Esophagus squamous epithelium (tissue), 5 donors: Measurements from ENCODE around the gene ISCA1. TPM values are rescaled to one million over a fixed set of nuclear protein-coding genes. Genes with fewer than 3 reads are reported as not detected.

Experiments used
- DNase-seq: peaks from one replicate; lab custom pipeline; 2025; lab: John Stamatoyannopoulos, UW
- H3K27ac ChIP-seq, 4 donors: fragments of 200-600 bp; sonication (generic); one replicate each; pipeline ENCODE4 v1.5.1; 2016 to 2019; ENCODE audit warnings: mild to moderate bottlenecking in 1 of 4
- H3K27me3 ChIP-seq, 4 donors: fragments of 200-600 bp; sonication (generic); 1 replicate in 3 of 4; 2 replicates in 1 of 4; pipeline versions ENCODE4 v1.5.1 to v1.6.0; 2017 to 2021; ENCODE audit warnings: antibody characterized with exemption in 1 of 4
- H3K36me3 ChIP-seq, 3 donors: fragments of 200-600 bp; sonication (generic); one replicate each; pipeline ENCODE4 v1.5.1; 2016 to 2019
- H3K4me1 ChIP-seq, 3 donors: fragments of 200-600 bp; sonication (generic); one replicate each; pipeline ENCODE4 v1.5.1; 2017 to 2019
- H3K4me3 ChIP-seq, 4 donors: fragments of 200-600 bp; sonication (generic); 1 replicate in 3 of 4; 2 replicates in 1 of 4; pipeline ENCODE4 v1.5.1; 2016 to 2019; ENCODE audit warnings: mild to moderate bottlenecking in 2 of 4, moderate library complexity in 1 of 4
- H3K9me3 ChIP-seq, 3 donors: fragments of 200-600 bp; sonication (generic); one replicate each; pipeline ENCODE4 v1.5.1; 2016 to 2019
- POLR2A ChIP-seq, 4 donors: fragments of 450-650 bp; IDR thresholded peaks; one replicate each; pipeline ENCODE4 v1.6.1; 2017; ENCODE audit warnings: antibody characterized with exemption in 4 of 4, mild to moderate bottlenecking in 4 of 4, moderate library complexity in 3 of 4
- WGBS, 2 donors: methylation state at CpG; one replicate each; pipeline ENCODE4 v1.1.5; 2018; 5-methylcytosine and 5-hydroxymethylcytosine counted together
- intact Hi-C: fragments of 100-400 bp; cut with DNase I; formaldehyde crosslinking; loops from one replicate; pipeline ENCODE4 v1.15.0; 2022
- small RNA-seq, 4 donors: library from RNA; depleted of rRNA; stranded (forward); fragments of <200 nt; gene quantifications; one replicate each; pipeline ENCODE3, GENCODE V24; 2016
- total RNA-seq, 4 donors: library from RNA; depleted of rRNA; stranded (reverse); fragments of >200 nt; gene quantifications; one replicate each; pipeline ENCODE4 v1.1.0, GENCODE V29; 2016
- TF ChIP-seq, protein P1 (sequence below), 6 experiments: fragments of 450-650 bp in 4 of 6; fragments of 200-600 bp in 2 of 6; sonication (generic) in 2 of 6; IDR thresholded peaks; one replicate each; pipeline ENCODE4 v1.5.1; 2016 to 2019; ENCODE audit warnings: antibody characterized with exemption in 6 of 6, mild to moderate bottlenecking in 4 of 6, moderate library complexity in 4 of 6
- donor health status: DM: yes; HTN: yes; CAD: no.

ISCA1 gene
- total RNA-seq, 4 donors from 2014 or later: 9.7 to 31.9 (median 24.7) TPM

DNA sequence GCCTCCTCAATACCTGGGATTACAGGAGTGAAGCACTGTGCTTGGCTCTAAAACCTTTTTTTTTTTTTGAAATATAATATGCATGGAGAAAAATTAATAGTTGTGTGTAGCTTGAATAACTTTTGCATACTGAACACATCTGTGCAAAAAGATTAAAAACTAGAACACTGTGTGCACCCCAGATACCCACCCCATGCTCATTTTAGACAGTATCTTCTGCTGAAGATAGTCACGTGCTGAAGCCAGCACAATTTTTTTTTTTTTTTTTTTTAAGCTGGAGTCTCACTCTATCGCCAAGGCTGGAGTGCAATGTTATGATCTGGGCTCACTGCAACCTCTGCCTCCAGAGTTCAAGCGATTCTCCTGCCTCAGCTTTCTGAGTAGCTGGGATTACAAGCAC lies 62.7 kb downstream of the ISCA1 start:
- Histone ChIP-seq H3K9me3 (no peaks in the 10 kb centered on the region), H3K4me1 (no peaks in the 10 kb centered on the region), H3K27me3 (no peaks in the 10 kb centered on the region), H3K4me3 (no peak overlapping the region), H3K36me3 (no peaks in the 10 kb centered on the region), H3K27ac (no peak overlapping the region)
- intact Hi-C loops: no loop called here
- WGBS, 2 donors: 69 to 72% methylated on average over 3 of the region's 3 CpGs
- TF ChIP-seq, protein P1, sequence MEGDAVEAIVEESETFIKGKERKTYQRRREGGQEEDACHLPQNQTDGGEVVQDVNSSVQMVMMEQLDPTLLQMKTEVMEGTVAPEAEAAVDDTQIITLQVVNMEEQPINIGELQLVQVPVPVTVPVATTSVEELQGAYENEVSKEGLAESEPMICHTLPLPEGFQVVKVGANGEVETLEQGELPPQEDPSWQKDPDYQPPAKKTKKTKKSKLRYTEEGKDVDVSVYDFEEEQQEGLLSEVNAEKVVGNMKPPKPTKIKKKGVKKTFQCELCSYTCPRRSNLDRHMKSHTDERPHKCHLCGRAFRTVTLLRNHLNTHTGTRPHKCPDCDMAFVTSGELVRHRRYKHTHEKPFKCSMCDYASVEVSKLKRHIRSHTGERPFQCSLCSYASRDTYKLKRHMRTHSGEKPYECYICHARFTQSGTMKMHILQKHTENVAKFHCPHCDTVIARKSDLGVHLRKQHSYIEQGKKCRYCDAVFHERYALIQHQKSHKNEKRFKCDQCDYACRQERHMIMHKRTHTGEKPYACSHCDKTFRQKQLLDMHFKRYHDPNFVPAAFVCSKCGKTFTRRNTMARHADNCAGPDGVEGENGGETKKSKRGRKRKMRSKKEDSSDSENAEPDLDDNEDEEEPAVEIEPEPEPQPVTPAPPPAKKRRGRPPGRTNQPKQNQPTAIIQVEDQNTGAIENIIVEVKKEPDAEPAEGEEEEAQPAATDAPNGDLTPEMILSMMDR (IDR thresholded peaks at IDR 0.05): no peak
- TF ChIP-seq POLR2A (IDR thresholded peaks at IDR 0.05): no peak
- DNase-seq: no peak

DNA sequence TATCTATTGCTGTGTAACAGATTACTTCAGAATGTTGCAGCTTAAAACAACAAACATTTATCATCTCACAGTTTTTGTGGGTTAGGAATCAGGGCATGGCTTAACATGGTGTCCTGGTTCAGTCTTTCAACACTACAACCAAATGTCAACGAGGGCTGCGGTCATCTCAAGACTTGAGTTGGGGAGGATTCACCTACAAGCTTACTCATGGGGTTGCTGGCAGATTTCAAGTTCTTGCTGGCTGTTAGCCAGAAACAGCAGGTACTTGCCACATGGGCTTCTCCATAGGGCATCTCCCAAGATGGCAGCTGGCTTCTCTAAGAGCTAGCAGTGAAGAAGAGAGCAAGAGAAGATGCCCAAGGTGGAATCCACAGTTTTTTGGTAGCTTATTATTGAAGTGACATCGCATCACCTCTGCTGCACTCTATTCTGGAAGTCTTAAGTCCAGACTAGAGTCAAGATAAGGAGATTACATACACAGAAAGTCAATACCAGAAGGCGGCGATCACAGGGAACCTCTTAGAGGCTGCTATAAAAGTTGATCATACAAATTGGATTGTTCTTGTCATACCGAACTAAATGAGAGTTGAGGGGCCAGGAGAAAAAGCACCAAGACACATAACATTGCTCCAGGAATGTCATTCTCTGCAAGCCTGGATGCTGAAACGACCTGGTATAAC lies 65.1 kb downstream of the ISCA1 start:
- H3K9me3 ChIP-seq: no peaks in the 10 kb centered on the region
- no peak for DNase-seq
- no peaks in the 10 kb centered on the region for H3K4me1 ChIP-seq
- TF ChIP-seq POLR2A (IDR thresholded peaks at IDR 0.05): no peak
- TF ChIP-seq, protein P1 (IDR thresholded peaks at IDR 0.05): no peak
- 83 to 84% methylated on average over 7 of the region's 7 CpGs for WGBS, 2 donors
- no peak overlapping the region for H3K27ac ChIP-seq
- intact Hi-C loops: no loop called here
- no peaks in the 10 kb centered on the region for H3K27me3 ChIP-seq
- H3K4me3 ChIP-seq: no peak overlapping the region
- no peaks in the 10 kb centered on the region for H3K36me3 ChIP-seq

Small RNAs within 50 kb of the gene (small RNA-seq; reads per million reads assigned to genes)
- gene AL137849.1 (0 reads per million in 4 donors), gene RN7SKP264 (0 reads per million in 4 donors)

Other genes with a start within 250 kb of the ISCA1 start
- 10 to 100 TPM in 1 of 4 donors, 1 to 10 TPM in 3; 2.0 to 13.6 (median 4.3) TPM for gene GOLM1, start 183.0 kb downstream of the ISCA1 start, total RNA-seq
- gene C9orf153, start 22.9 kb downstream of the ISCA1 start, total RNA-seq: not detected
- 10 to 100 TPM; 34.3 to 71.0 (median 54.9) TPM for gene TUT7, start 71.9 kb upstream of the ISCA1 start, total RNA-seq